Right lobe of liver (tissue), 6 donors: ENCODE data around the gene RTKN. TPM values are rescaled to one million over a fixed set of nuclear protein-coding genes. Genes with fewer than 3 reads are reported as not detected.
"Not testable (repeated sequence)": the region's sequence is repeated elsewhere in the genome, so short reads cannot be mapped to it uniquely, and the experiment has no call there.

Experiments used
- ATAC-seq, 4 donors: fragments of 200-7000 bp; cut with Tn5 transposase; one replicate each; pipeline ENCODE4 v1.9.1; 2020; ENCODE audit warnings: mild to moderate bottlenecking in 4 of 4, moderate library complexity in 4 of 4
- DNase-seq, 3 donors: peaks; one replicate each; pipeline ENCODE4 v3.0.0-alpha.2; 2020
- H3K27ac ChIP-seq, 3 donors: fragments of 200-600 bp; one replicate each; pipeline ENCODE4 v1.8.0; 2022
- H3K27me3 ChIP-seq, 2 donors: fragments of 200-600 bp; one replicate each; pipeline ENCODE4 v1.8.0; 2022
- H3K36me3 ChIP-seq, 4 donors: fragments of 200-600 bp; sonication (generic) in 1 of 4; one replicate each; pipeline versions ENCODE4 v1.5.1 to v1.8.0; 2017 to 2022; ENCODE audit warnings: control low read depth in 1 of 4
- H3K4me1 ChIP-seq, 4 donors: fragments of 200-600 bp; sonication (generic) in 1 of 4; one replicate each; pipeline versions ENCODE4 v1.5.1 to v1.8.0; 2017 to 2022; ENCODE audit warnings: control low read depth in 1 of 4
- H3K4me3 ChIP-seq, 3 donors: fragments of 200-600 bp; one replicate each; pipeline ENCODE4 v1.8.0; 2022
- H3K9me3 ChIP-seq, 4 donors: fragments of 200-600 bp; sonication (generic) in 1 of 4; one replicate each; pipeline versions ENCODE4 v1.5.1 to v1.8.0; 2017 to 2022; ENCODE audit warnings: control low read depth in 1 of 4
- CTCF ChIP-seq, 4 donors: fragments of 200-600 bp in 3 of 4; fragments of 450-650 bp in 1 of 4; IDR thresholded peaks; one replicate each; pipeline versions ENCODE4 v1.5.1 to v1.8.0; 2016 to 2022; ENCODE audit warnings: antibody characterized with exemption in 4 of 4, mild to moderate bottlenecking in 2 of 4
- POLR2A ChIP-seq: fragments of 450-650 bp; IDR thresholded peaks from one replicate; pipeline ENCODE4 v1.6.1; 2017; ENCODE audit warnings: antibody characterized with exemption, mild to moderate bottlenecking
- whole genome bisulfite sequencing: methylation state at CpG from one replicate; pipeline ENCODE4 v1.1.6; 2018; ENCODE audit warnings: low coverage, low lambda C conversion rate; ENCODE audit not compliant: insufficient coverage; ENCODE audit errors: missing lambda C conversion rate; 5-methylcytosine and 5-hydroxymethylcytosine counted together
- intact Hi-C, 2 donors: fragments of 100-400 bp; cut with DNase I; formaldehyde crosslinking; loops; one replicate each; pipeline versions ENCODE4 v1.11.2 to v1.14.1; 2022
- total RNA-seq, 6 experiments: library from RNA; depleted of rRNA in 2 of 6; stranded (reverse); fragments of >200 nt in 2 of 6; fragmentation: NEBNext Ultra II Directional in 3 of 6; extraction: Animal tissue kit (Norgen Biotek cat#: 25700) in 3 of 6; gene quantifications; one replicate each; pipeline versions ENCODE4 v1.1.0 to v1.2.4, GENCODE V29; 2016 to 2023
- donor health status: DM: no; HTN: yes; CAD: no.
- donor health status: DM: no; HTN: no; CAD: no.
- donor health status: DM: no; HTN: no; CAD: no.
- donor health status: DM: no; HTN: yes; CAD: no.
- donor health status: DM: no; HTN: yes; CAD: no.

RTKN gene
- total RNA-seq, 6 experiments from 2014 or later = 61.5 to 103 (median 83.0) TPM

- peak; percentile 70 to 86 (median 78) for ATAC-seq
- Histone ChIP-seq H3K27me3 (no peaks in the 10 kb centered on the region), H3K4me1 (peaks cover 0 to 14% (median 0%) of the 10 kb centered on the region in 4 donors), H3K9me3 (no peaks in the 10 kb centered on the region), H3K27ac (no peak within 1 kb of the TSS), H3K36me3 (peaks cover 0 to 15% (median 0%) of the 10 kb centered on the region in 4 donors), H3K4me3 (peak within 1 kb of the TSS; percentile 42 to 52 (median 48))
- WGBS = 1% methylated on average over 39 of the region's 57 CpGs
- DNase-seq = peak; percentile 76 to 84 (median 80)
- TF ChIP-seq POLR2A = peak; percentile 29
- no peak for TF ChIP-seq CTCF (IDR thresholded peaks at IDR 0.05)
- intact Hi-C loops = no loop called here
Observed at GRCh38 chr2:74421221-74421870, 20.4 kb downstream of the RTKN start, which contains the start of the genes C2orf81 and WDR54. Gene C2orf81, minus strand, starts transcription at chr2:74421619. Its CDS starts 59 bp downstream, at chr2:74421560. Gene WDR54, plus strand, starts transcription at chr2:74421730. Its CDS starts 424 bp downstream, at chr2:74422154.

DNA sequence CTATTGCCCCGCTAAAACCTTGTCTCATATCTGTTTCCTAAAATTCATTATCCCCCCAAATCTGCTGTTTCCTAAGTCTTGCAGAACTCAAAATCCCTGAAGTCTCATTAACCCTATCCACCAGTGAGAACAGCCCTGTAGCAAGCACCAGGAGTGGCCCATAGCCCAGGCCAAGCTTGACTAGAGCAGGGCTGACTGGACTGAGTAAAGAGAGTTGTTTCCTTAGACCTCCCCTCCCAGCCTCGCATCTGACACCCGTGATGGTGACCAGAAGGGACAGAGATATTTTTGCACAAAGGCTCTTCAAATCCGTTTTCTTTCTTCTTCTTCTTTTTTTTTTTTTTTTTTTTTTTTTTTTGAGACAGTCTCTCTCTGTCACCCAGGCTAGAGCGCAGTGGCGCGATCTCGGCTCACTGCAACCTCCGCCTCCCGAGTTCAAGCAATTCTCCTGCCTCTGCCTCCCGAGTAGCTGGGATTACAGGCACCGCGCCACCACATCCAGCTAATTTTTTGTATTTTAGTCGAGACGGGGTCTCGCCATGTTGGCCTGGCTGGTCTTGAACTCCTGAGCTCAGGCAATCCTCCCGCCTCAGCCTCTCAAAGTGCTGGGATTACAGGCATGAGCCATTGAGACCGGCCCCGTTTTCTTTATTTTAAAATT is 21.2 kb downstream of the RTKN start:
- intact Hi-C loops, DNase-seq: not testable (repeated sequence)
- WGBS = 73% methylated on average over 18 of the region's 19 CpGs

DNA sequence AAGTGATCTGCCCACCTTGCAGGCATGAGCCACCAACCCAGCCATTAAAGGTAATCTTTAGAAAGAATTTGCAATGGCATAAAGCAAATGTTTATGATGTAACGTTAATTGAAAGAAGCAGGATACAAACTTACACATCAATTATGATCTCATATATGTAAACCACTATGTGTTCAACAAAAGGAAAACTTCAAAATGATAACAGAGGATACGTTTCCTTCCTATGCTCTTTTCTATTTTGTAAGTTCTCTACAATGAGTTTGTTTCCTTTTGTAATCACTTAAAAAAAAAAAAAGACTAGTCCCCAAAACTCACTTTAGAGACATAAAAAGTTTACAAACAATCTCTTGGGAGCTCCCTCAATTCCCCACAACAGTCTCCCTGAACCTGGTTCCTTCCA is 21.7 kb downstream of the RTKN start:
- no peak overlapping the region for H3K4me3 ChIP-seq
- H3K9me3 ChIP-seq = no peaks in the 10 kb centered on the region
- TF ChIP-seq CTCF (IDR thresholded peaks at IDR 0.05) = no peak
- TF ChIP-seq POLR2A = no peak
- no peak overlapping the region for H3K27ac ChIP-seq
- intact Hi-C loops = no loop called here
- ATAC-seq = no peak
- peaks cover 0 to 1% (median 0%) of the 10 kb centered on the region in 4 donors for H3K36me3 ChIP-seq
- peaks cover 0 to 4% of the 10 kb centered on the region in 2 donors for H3K27me3 ChIP-seq
- DNase-seq = no peak
- WGBS = 38% methylated on average over 2 of the region's 2 CpGs
- peaks cover 0 to 17% (median 0%) of the 10 kb centered on the region in 4 donors for H3K4me1 ChIP-seq

More for the DNA sequence above, 21.2 kb downstream of the RTKN start:
- H3K36me3 ChIP-seq, H3K9me3 ChIP-seq, H3K27ac ChIP-seq, ATAC-seq, H3K27me3 ChIP-seq: not testable (repeated sequence)
- Histone ChIP-seq H3K4me3 (peak overlapping the region in 1 of 3 donors; percentile 48), H3K4me1 (peaks cover 0 to 16% (median 0%) of the 10 kb centered on the region in 4 donors)

GRCh38 chr2:74419345-74419744 is 22.4 kb downstream of the RTKN start:
- H3K4me1 ChIP-seq = peaks cover 0 to 17% (median 0%) of the 10 kb centered on the region in 4 donors
- 65% methylated on average over 1 of the region's 1 CpG for WGBS
- no peaks in the 10 kb centered on the region for H3K9me3 ChIP-seq
- intact Hi-C loops = loop anchor here in 1 of 2 donors (10.0 kb wide), 1 partner anchor 175 kb away; no protein-coding TSS in a partner anchor
- H3K36me3 ChIP-seq = no peaks in the 10 kb centered on the region
- ATAC-seq = no peak
- DNase-seq = no peak
- peaks cover 0 to 4% of the 10 kb centered on the region in 2 donors for H3K27me3 ChIP-seq
- H3K27ac ChIP-seq = no peak overlapping the region
- TF ChIP-seq CTCF (IDR thresholded peaks at IDR 0.05) = no peak
- TF ChIP-seq POLR2A = no peak
- H3K4me3 ChIP-seq = no peak overlapping the region

- Histone ChIP-seq H3K4me3 (no peak overlapping the region), H3K4me1 (peaks cover 0 to 17% (median 0%) of the 10 kb centered on the region in 4 donors), H3K27ac (no peak overlapping the region), H3K9me3 (no peaks in the 10 kb centered on the region), H3K36me3 (no peaks in the 10 kb centered on the region), H3K27me3 (peaks cover 0 to 4% of the 10 kb centered on the region in 2 donors)
- 72% methylated on average over 11 of the region's 27 CpGs for WGBS
- intact Hi-C loops = loop anchor here in 1 of 2 donors (10.0 kb wide), 1 partner anchor 174 kb away; no protein-coding TSS in a partner anchor
- no peak for TF ChIP-seq CTCF (IDR thresholded peaks at IDR 0.05)
- TF ChIP-seq POLR2A = no peak
- peak in 1 of 3 donors; percentile 38 for DNase-seq
- ATAC-seq = no peak
Observed at GRCh38 chr2:74418312-74418711, 23.4 kb downstream of the RTKN start.
